GM18519 (cell line): Measurements from ENCODE around the gene KCNMA1.

Experiments
- ATAC-seq: cut with Tn5 transposase; IDR thresholded peaks from one replicate; pipeline ENCODE4 v1.9.1; 2021; ENCODE audit warnings: mild to moderate bottlenecking, moderate library complexity; ENCODE audit not compliant: unreplicated experiment, low FRiP score

Gene KCNMA1

GRCh38 chr10:77159538-77160110, 478.0 kb downstream of the KCNMA1 start:
- no peak for ATAC-seq

- ATAC-seq: no peak
Measured at GRCh38 chr10:77158666-77159065, 478.9 kb downstream of the KCNMA1 start.

GRCh38 chr10:77157248-77158019, 480.2 kb downstream of the KCNMA1 start:
- no peak for ATAC-seq

- no peak for ATAC-seq
Measured at GRCh38 chr10:77156406-77156879, 481.2 kb downstream of the KCNMA1 start.

- no peak for ATAC-seq
Measured at GRCh38 chr10:77152256-77152655, 485.4 kb downstream of the KCNMA1 start.

GRCh38 chr10:77151408-77151807, 486.2 kb downstream of the KCNMA1 start:
- no peak for ATAC-seq

- no peak for ATAC-seq
Measured at GRCh38 chr10:77149706-77150105, 487.9 kb downstream of the KCNMA1 start.

- ATAC-seq: no peak
Measured at GRCh38 chr10:77149001-77149400, 488.6 kb downstream of the KCNMA1 start.

- no peak for ATAC-seq
Measured at GRCh38 chr10:77147871-77148270, 489.7 kb downstream of the KCNMA1 start.

GRCh38 chr10:77146712-77147336, 490.8 kb downstream of the KCNMA1 start:
- ATAC-seq: no peak

- ATAC-seq: no peak
Measured at GRCh38 chr10:77144656-77145055, 493.0 kb downstream of the KCNMA1 start.

- no peak for ATAC-seq
Measured at GRCh38 chr10:77139252-77140160, 498.1 kb downstream of the KCNMA1 start.

GRCh38 chr10:77138541-77138940, 499.1 kb downstream of the KCNMA1 start:
- ATAC-seq: no peak

- no peak for ATAC-seq
Measured at GRCh38 chr10:77135555-77135954, 502.1 kb downstream of the KCNMA1 start.

- ATAC-seq: no peak
Measured at GRCh38 chr10:77131214-77131613, 506.4 kb downstream of the KCNMA1 start.

GRCh38 chr10:77127243-77127642, 510.4 kb downstream of the KCNMA1 start:
- ATAC-seq: no peak

GRCh38 chr10:77125231-77125630, 512.4 kb downstream of the KCNMA1 start:
- ATAC-seq: no peak

- no peak for ATAC-seq
Measured at GRCh38 chr10:77123330-77123729, 514.3 kb downstream of the KCNMA1 start.

- no peak for ATAC-seq
Measured at GRCh38 chr10:77121829-77122228, 515.8 kb downstream of the KCNMA1 start.

GRCh38 chr10:77120666-77121376, 516.8 kb downstream of the KCNMA1 start:
- no peak for ATAC-seq
